HEK293 (cell line): Measurements from ENCODE around the gene PRMT1.

Experiments used
- CTCF ChIA-PET: fragments of 350-600 bp; formaldehyde crosslinking; extraction: SDS; loops from one replicate; lab custom pipeline; 2021; ENCODE audit warnings: antibody characterized with exemption; lab: Yijun Ruan, JAX
- POLR2A ChIA-PET: fragments of 300-600 bp; formaldehyde crosslinking; extraction: SDS; loops from one replicate; lab custom pipeline; 2020; ENCODE audit warnings: antibody characterized with exemption, inconsistent platforms; lab: Yijun Ruan, JAX
- H3K27ac ChIP-seq: fragments of 200-500 bp; sonication (Bioruptor generic); 2 replicates; pipeline ENCODE4 v1.5.1; 2014; ENCODE audit warnings: low read depth, low read length, control low read depth, inconsistent platforms; ENCODE audit errors: extremely low read depth
- H3K36me3 ChIP-seq, 2 experiments: fragments of 200-500 bp in 1 of 2; sonication (Bioruptor generic) in 1 of 2; 1 replicate in 1 of 2; 2 replicates in 1 of 2; pipeline ENCODE4 v1.5.1; 2014 to 2017; ENCODE audit warnings: inconsistent platforms in 2 of 2, low read length in 2 of 2; ENCODE audit not compliant: control insufficient read depth in 2 of 2, insufficient read depth in 1 of 2
- H3K4me1 ChIP-seq: fragments of 200-500 bp; sonication (Bioruptor generic); 2 replicates; pipeline ENCODE4 v1.5.1; 2014; ENCODE audit warnings: mild to moderate bottlenecking, low read length, inconsistent platforms; ENCODE audit not compliant: control insufficient read depth, insufficient read depth
- H3K4me3 ChIP-seq: 2 replicates; pipeline ENCODE4 v1.5.1; 2011; ENCODE audit warnings: low read depth, mild to moderate bottlenecking, control low read depth, low read length, moderate library complexity
- H3K9me3 ChIP-seq: fragments of 200-500 bp; sonication (Bioruptor generic); 2 replicates; pipeline ENCODE4 v1.5.1; 2014; ENCODE audit warnings: low read depth, low read length, inconsistent platforms; ENCODE audit not compliant: control insufficient read depth, insufficient read depth
- CTCF ChIP-seq: fragments of 450-650 bp; formaldehyde crosslinking; IDR thresholded peaks from 2 replicates; pipeline ENCODE4 v1.5.1; 2016; ENCODE audit warnings: missing biosample characterization, missing genetic modification characterization
- INSM2 ChIP-seq: fragments of 450-650 bp; formaldehyde crosslinking; IDR thresholded peaks from 2 replicates; pipeline ENCODE4 v1.5.1; 2016; ENCODE audit warnings: missing biosample characterization, missing genetic modification characterization
- ZBTB1 ChIP-seq: fragments of 450-650 bp; formaldehyde crosslinking; IDR thresholded peaks from 2 replicates; pipeline ENCODE4 v1.5.1; 2016; ENCODE audit warnings: missing biosample characterization, missing genetic modification characterization
- ZBTB20 ChIP-seq: fragments of 450-650 bp; formaldehyde crosslinking; IDR thresholded peaks from 2 replicates; pipeline ENCODE4 v1.5.1; 2016; ENCODE audit warnings: missing biosample characterization, missing genetic modification characterization
- ZEB2 ChIP-seq: fragments of 450-650 bp; formaldehyde crosslinking; IDR thresholded peaks from 2 replicates; pipeline ENCODE4 v1.5.1; 2016; ENCODE audit warnings: missing biosample characterization, missing genetic modification characterization
- ZFHX2 ChIP-seq: fragments of 450-650 bp; formaldehyde crosslinking; conservative IDR thresholded peaks from 2 replicates; pipeline ENCODE4 v1.5.1; 2016; ENCODE audit warnings: missing biosample characterization, missing genetic modification characterization
- ZNF341 ChIP-seq: fragments of 450-650 bp; formaldehyde crosslinking; IDR thresholded peaks from 2 replicates; pipeline ENCODE4; 2016; ENCODE audit warnings: low read depth, missing biosample characterization, missing genetic modification characterization
- TF ChIP-seq, protein P1 (sequence below): fragments of 450-650 bp; formaldehyde crosslinking; IDR thresholded peaks from 2 replicates; pipeline ENCODE4 v1.5.1; 2016; ENCODE audit warnings: missing biosample characterization, missing genetic modification characterization, low read depth
- TF ChIP-seq, protein P2 (sequence below): fragments of 450-650 bp; formaldehyde crosslinking; IDR thresholded peaks from 2 replicates; pipeline ENCODE4 v1.5.1; 2016; ENCODE audit warnings: missing biosample characterization, missing genetic modification characterization
- TF ChIP-seq, protein P3 (sequence below): fragments of 450-650 bp; formaldehyde crosslinking; IDR thresholded peaks from 2 replicates; pipeline ENCODE4 v1.5.0; 2017; ENCODE audit warnings: missing biosample characterization, missing genetic modification characterization, borderline replicate concordance
- TF ChIP-seq, protein P4 (sequence below): fragments of 450-650 bp; formaldehyde crosslinking; IDR thresholded peaks from 2 replicates; pipeline ENCODE4 v1.5.1; 2016; ENCODE audit warnings: missing biosample characterization, missing genetic modification characterization
- TF ChIP-seq, protein P5 (sequence below): fragments of 450-650 bp; formaldehyde crosslinking; IDR thresholded peaks from 2 replicates; pipeline ENCODE4 v1.5.1; 2017; ENCODE audit warnings: missing biosample characterization, missing genetic modification characterization

The PRMT1 gene

DNA sequence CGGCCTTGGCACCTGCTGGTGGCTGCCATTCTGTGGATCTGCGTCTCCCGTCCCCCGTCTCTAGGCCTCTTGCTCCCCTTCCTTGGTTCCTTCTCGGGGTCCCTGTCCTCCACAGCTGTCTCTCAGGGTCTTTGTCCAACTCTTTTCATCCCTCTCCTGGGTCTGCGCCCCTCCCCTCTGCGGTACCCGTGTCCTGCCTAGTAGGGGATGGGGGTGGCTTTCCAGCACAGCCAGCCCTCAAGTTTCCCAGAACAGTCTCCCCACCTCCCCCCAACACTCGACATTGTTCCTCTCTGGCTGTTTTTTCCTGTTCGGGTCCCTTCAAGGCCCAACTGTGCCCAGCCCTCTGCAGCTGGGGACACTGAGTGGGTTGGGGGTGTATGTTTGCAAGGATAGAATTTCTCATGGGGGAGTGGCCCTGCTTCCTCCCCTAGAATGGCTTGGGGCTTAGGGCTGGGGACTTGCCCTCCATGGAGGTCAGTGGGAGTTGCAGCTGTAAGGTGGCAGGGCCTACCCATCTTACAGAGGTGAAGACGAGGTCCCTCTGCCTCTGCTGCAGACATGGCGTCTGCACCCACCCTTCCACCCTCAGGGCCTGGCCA is 11.6 kb downstream of the PRMT1 start:
- ChIA-PET CTCF (interaction anchor here (0.7 kb wide), 1 partner anchor 171 kb away, joined by 3 read pairs; no protein-coding TSS in a partner anchor), POLR2A (interaction anchor here (1.4 kb wide), 1 partner anchor 78 kb away, joined by 7 read pairs; the partner anchor contains the start of gene AP2A1)
- H3K27ac ChIP-seq = no peak overlapping the region
- H3K4me1 ChIP-seq = peaks cover 8% of the 10 kb centered on the region
- H3K36me3 ChIP-seq = peaks cover 15 to 51% of the 10 kb centered on the region in 2 experiments
- TF ChIP-seq, protein P1, sequence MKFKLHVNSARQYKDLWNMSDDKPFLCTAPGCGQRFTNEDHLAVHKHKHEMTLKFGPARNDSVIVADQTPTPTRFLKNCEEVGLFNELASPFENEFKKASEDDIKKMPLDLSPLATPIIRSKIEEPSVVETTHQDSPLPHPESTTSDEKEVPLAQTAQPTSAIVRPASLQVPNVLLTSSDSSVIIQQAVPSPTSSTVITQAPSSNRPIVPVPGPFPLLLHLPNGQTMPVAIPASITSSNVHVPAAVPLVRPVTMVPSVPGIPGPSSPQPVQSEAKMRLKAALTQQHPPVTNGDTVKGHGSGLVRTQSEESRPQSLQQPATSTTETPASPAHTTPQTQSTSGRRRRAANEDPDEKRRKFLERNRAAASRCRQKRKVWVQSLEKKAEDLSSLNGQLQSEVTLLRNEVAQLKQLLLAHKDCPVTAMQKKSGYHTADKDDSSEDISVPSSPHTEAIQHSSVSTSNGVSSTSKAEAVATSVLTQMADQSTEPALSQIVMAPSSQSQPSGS (tag by site-specific recombination) = no peak
- TF ChIP-seq ZEB2 (tag by site-specific recombination) (no peak), CTCF (no peak), INSM2 (tag by site-specific recombination) (no peak), ZBTB1 (tag by site-specific recombination) (no peak), ZFHX2 (tag by site-specific recombination) (peak; percentile 24; the same call in 1 of the 2 replicates), ZBTB20 (tag by site-specific recombination) (no peak), ZNF341 (tag by site-specific recombination) (peak; percentile 51)
- TF ChIP-seq, protein P2, sequence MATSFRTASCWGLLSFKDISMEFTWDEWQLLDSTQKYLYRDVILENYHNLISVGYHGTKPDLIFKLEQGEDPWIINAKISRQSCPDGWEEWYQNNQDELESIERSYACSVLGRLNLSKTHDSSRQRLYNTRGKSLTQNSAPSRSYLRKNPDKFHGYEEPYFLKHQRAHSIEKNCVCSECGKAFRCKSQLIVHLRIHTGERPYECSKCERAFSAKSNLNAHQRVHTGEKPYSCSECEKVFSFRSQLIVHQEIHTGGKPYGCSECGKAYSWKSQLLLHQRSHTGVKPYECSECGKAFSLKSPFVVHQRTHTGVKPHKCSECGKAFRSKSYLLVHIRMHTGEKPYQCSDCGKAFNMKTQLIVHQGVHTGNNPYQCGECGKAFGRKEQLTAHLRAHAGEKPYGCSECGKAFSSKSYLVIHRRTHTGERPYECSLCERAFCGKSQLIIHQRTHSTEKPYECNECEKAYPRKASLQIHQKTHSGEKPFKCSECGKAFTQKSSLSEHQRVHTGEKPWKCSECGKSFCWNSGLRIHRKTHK (tag by site-specific recombination) = no peak
- TF ChIP-seq, protein P3, sequence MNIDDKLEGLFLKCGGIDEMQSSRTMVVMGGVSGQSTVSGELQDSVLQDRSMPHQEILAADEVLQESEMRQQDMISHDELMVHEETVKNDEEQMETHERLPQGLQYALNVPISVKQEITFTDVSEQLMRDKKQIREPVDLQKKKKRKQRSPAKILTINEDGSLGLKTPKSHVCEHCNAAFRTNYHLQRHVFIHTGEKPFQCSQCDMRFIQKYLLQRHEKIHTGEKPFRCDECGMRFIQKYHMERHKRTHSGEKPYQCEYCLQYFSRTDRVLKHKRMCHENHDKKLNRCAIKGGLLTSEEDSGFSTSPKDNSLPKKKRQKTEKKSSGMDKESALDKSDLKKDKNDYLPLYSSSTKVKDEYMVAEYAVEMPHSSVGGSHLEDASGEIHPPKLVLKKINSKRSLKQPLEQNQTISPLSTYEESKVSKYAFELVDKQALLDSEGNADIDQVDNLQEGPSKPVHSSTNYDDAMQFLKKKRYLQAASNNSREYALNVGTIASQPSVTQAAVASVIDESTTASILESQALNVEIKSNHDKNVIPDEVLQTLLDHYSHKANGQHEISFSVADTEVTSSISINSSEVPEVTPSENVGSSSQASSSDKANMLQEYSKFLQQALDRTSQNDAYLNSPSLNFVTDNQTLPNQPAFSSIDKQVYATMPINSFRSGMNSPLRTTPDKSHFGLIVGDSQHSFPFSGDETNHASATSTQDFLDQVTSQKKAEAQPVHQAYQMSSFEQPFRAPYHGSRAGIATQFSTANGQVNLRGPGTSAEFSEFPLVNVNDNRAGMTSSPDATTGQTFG (tag by site-specific recombination) = no peak
- TF ChIP-seq, protein P4, sequence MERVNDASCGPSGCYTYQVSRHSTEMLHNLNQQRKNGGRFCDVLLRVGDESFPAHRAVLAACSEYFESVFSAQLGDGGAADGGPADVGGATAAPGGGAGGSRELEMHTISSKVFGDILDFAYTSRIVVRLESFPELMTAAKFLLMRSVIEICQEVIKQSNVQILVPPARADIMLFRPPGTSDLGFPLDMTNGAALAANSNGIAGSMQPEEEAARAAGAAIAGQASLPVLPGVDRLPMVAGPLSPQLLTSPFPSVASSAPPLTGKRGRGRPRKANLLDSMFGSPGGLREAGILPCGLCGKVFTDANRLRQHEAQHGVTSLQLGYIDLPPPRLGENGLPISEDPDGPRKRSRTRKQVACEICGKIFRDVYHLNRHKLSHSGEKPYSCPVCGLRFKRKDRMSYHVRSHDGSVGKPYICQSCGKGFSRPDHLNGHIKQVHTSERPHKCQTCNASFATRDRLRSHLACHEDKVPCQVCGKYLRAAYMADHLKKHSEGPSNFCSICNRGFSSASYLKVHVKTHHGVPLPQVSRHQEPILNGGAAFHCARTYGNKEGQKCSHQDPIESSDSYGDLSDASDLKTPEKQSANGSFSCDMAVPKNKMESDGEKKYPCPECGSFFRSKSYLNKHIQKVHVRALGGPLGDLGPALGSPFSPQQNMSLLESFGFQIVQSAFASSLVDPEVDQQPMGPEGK (tag by site-specific recombination) = 0 out of 2 replicates have a peak, but pooled peaks have one; percentile 23
- TF ChIP-seq, protein P5, sequence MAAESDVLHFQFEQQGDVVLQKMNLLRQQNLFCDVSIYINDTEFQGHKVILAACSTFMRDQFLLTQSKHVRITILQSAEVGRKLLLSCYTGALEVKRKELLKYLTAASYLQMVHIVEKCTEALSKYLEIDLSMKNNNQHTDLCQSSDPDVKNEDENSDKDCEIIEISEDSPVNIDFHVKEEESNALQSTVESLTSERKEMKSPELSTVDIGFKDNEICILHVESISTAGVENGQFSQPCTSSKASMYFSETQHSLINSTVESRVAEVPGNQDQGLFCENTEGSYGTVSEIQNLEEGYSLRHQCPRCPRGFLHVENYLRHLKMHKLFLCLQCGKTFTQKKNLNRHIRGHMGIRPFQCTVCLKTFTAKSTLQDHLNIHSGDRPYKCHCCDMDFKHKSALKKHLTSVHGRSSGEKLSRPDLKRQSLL (tag by site-specific recombination) = no peak
- no peak overlapping the region for H3K4me3 ChIP-seq
- no peaks in the 10 kb centered on the region for H3K9me3 ChIP-seq
